Measurements from ENCODE around the gene IGSF21.

DNA sequence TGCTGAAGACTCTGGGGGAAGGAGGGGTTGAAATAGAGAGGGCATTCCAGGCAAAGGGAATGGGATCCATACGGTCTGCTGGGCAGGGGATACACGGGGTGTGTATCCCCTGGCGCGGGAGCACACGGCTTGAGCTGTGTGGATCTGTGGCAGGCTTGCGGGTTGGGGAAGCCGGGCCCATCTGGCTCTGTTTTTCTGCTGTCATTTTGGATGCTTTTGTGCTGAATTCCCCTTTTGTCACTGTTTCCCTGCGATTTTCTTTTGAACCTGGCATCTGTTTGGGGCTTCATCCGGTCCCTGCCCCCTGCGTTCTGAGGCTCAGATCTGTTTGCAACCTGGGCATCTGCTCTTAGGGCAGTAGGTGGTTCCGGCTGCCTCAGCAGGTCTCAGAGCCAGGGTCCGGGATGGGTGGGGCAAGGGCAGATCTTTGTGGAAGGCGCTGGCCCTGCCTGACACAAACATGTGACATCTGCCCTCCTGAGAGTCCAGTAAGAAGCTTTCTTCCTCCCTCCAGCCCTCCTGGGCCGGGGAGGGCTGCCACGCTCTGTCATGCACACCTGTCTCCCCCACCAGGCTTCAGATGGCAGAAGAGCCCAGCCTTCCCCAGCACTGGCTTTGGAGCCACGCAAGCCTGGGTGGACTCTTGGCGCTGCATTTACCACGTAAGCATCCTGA, 84.0 kb downstream of the IGSF21 start:
- TF ChIP-seq, protein P1, sequence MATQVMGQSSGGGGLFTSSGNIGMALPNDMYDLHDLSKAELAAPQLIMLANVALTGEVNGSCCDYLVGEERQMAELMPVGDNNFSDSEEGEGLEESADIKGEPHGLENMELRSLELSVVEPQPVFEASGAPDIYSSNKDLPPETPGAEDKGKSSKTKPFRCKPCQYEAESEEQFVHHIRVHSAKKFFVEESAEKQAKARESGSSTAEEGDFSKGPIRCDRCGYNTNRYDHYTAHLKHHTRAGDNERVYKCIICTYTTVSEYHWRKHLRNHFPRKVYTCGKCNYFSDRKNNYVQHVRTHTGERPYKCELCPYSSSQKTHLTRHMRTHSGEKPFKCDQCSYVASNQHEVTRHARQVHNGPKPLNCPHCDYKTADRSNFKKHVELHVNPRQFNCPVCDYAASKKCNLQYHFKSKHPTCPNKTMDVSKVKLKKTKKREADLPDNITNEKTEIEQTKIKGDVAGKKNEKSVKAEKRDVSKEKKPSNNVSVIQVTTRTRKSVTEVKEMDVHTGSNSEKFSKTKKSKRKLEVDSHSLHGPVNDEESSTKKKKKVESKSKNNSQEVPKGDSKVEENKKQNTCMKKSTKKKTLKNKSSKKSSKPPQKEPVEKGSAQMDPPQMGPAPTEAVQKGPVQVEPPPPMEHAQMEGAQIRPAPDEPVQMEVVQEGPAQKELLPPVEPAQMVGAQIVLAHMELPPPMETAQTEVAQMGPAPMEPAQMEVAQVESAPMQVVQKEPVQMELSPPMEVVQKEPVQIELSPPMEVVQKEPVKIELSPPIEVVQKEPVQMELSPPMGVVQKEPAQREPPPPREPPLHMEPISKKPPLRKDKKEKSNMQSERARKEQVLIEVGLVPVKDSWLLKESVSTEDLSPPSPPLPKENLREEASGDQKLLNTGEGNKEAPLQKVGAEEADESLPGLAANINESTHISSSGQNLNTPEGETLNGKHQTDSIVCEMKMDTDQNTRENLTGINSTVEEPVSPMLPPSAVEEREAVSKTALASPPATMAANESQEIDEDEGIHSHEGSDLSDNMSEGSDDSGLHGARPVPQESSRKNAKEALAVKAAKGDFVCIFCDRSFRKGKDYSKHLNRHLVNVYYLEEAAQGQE (IDR thresholded peaks at IDR 0.05; ENCODE audit: low read depth, low read length) = no peak
- TF ChIP-seq POLR2A (IDR thresholded peaks at IDR 0.05; ENCODE audit: low read depth, low read length) (no peak), BRCA1 (IDR thresholded peaks at IDR 0.05; ENCODE audit: low read depth, low read length) (no peak), DPF2 (IDR thresholded peaks at IDR 0.05) (no peak), RCOR1 (conservative IDR thresholded peaks at IDR 0.05; ENCODE audit: low read depth, low read length) (no peak), CBFB (IDR thresholded peaks at IDR 0.05; ENCODE audit: low read depth) (no peak)
- TF ChIP-seq, protein P2, sequence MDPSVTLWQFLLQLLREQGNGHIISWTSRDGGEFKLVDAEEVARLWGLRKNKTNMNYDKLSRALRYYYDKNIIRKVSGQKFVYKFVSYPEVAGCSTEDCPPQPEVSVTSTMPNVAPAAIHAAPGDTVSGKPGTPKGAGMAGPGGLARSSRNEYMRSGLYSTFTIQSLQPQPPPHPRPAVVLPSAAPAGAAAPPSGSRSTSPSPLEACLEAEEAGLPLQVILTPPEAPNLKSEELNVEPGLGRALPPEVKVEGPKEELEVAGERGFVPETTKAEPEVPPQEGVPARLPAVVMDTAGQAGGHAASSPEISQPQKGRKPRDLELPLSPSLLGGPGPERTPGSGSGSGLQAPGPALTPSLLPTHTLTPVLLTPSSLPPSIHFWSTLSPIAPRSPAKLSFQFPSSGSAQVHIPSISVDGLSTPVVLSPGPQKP (IDR thresholded peaks at IDR 0.05; ENCODE audit: low read depth, low read length) = no peak
- TF ChIP-seq, protein P3, sequence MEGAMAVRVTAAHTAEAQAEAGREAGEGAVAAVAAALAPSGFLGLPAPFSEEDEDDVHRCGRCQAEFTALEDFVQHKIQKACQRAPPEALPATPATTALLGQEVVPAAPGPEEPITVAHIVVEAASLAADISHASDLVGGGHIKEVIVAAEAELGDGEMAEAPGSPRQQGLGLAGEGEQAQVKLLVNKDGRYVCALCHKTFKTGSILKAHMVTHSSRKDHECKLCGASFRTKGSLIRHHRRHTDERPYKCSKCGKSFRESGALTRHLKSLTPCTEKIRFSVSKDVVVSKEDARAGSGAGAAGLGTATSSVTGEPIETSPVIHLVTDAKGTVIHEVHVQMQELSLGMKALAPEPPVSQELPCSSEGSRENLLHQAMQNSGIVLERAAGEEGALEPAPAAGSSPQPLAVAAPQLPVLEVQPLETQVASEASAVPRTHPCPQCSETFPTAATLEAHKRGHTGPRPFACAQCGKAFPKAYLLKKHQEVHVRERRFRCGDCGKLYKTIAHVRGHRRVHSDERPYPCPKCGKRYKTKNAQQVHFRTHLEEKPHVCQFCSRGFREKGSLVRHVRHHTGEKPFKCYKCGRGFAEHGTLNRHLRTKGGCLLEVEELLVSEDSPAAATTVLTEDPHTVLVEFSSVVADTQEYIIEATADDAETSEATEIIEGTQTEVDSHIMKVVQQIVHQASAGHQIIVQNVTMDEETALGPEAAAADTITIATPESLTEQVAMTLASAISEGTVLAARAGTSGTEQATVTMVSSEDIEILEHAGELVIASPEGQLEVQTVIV (IDR thresholded peaks at IDR 0.05; ENCODE audit: borderline replicate concordance, partially characterized antibody) = no peak
- TF ChIP-seq, protein P4, sequence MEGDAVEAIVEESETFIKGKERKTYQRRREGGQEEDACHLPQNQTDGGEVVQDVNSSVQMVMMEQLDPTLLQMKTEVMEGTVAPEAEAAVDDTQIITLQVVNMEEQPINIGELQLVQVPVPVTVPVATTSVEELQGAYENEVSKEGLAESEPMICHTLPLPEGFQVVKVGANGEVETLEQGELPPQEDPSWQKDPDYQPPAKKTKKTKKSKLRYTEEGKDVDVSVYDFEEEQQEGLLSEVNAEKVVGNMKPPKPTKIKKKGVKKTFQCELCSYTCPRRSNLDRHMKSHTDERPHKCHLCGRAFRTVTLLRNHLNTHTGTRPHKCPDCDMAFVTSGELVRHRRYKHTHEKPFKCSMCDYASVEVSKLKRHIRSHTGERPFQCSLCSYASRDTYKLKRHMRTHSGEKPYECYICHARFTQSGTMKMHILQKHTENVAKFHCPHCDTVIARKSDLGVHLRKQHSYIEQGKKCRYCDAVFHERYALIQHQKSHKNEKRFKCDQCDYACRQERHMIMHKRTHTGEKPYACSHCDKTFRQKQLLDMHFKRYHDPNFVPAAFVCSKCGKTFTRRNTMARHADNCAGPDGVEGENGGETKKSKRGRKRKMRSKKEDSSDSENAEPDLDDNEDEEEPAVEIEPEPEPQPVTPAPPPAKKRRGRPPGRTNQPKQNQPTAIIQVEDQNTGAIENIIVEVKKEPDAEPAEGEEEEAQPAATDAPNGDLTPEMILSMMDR (IDR thresholded peaks at IDR 0.05 in 2 of 3, conservative IDR thresholded peaks at IDR 0.05 in 1 of 3; ENCODE audit: control insufficient read depth in 2 of 3, extremely low read depth in 1 of 3, insufficient read depth in 1 of 3, low read depth in 3 of 3, low read length in 3 of 3) = no peak
- TF ChIP-seq, protein P5, sequence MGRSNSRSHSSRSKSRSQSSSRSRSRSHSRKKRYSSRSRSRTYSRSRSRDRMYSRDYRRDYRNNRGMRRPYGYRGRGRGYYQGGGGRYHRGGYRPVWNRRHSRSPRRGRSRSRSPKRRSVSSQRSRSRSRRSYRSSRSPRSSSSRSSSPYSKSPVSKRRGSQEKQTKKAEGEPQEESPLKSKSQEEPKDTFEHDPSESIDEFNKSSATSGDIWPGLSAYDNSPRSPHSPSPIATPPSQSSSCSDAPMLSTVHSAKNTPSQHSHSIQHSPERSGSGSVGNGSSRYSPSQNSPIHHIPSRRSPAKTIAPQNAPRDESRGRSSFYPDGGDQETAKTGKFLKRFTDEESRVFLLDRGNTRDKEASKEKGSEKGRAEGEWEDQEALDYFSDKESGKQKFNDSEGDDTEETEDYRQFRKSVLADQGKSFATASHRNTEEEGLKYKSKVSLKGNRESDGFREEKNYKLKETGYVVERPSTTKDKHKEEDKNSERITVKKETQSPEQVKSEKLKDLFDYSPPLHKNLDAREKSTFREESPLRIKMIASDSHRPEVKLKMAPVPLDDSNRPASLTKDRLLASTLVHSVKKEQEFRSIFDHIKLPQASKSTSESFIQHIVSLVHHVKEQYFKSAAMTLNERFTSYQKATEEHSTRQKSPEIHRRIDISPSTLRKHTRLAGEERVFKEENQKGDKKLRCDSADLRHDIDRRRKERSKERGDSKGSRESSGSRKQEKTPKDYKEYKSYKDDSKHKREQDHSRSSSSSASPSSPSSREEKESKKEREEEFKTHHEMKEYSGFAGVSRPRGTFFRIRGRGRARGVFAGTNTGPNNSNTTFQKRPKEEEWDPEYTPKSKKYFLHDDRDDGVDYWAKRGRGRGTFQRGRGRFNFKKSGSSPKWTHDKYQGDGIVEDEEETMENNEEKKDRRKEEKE (IDR thresholded peaks at IDR 0.05) = no peak

All from GM12878 (cell line).